Transverse colon (tissue), 4 donors: ENCODE data around the gene CP.

ENCODE experiments used
- POLR2A ChIP-seq: fragments of 450-650 bp; IDR thresholded peaks from one replicate; pipeline ENCODE4 v1.6.1; 2016; ENCODE audit warnings: antibody characterized with exemption, mild to moderate bottlenecking, moderate library complexity
- POLR2AphosphoS5 ChIP-seq, 3 donors: sonication (generic); formaldehyde crosslinking; IDR thresholded peaks; one replicate each; pipeline ENCODE4 v1.6.1; 2016; ENCODE audit warnings: antibody characterized with exemption in 3 of 3
- TF ChIP-seq, protein P1 (sequence below), 5 experiments: fragments of 200-600 bp in 3 of 5; fragments of 450-650 bp in 2 of 5; sonication (generic) in 3 of 5; IDR thresholded peaks; 1 replicate in 2 of 5; 2 replicates in 3 of 5; pipeline ENCODE4 v1.5.1; 2016 to 2017; ENCODE audit warnings: antibody characterized with exemption in 5 of 5, inconsistent platforms in 3 of 5, mild to moderate bottlenecking in 2 of 5, moderate library complexity in 1 of 5

DNA sequence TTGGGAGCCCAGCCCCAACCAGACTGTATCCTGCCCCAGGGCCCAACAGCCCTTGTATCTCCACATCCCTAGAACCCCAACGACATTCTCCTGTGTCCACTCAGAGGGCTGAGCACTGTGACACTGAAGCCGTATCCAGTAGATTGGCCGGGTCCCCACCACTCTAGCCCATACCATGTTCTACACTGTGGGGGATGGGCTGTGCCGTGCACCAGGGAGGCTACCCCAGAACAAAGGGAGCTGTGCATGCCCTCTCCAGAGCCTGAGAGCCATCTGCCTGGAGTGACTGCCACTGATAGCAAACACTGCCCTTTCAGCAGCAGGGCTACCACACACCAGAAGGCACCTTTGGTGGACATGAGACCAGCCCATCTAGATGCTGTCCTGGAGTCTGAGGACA lies 37.1 kb upstream of the CP start:
- TF ChIP-seq, protein P1, sequence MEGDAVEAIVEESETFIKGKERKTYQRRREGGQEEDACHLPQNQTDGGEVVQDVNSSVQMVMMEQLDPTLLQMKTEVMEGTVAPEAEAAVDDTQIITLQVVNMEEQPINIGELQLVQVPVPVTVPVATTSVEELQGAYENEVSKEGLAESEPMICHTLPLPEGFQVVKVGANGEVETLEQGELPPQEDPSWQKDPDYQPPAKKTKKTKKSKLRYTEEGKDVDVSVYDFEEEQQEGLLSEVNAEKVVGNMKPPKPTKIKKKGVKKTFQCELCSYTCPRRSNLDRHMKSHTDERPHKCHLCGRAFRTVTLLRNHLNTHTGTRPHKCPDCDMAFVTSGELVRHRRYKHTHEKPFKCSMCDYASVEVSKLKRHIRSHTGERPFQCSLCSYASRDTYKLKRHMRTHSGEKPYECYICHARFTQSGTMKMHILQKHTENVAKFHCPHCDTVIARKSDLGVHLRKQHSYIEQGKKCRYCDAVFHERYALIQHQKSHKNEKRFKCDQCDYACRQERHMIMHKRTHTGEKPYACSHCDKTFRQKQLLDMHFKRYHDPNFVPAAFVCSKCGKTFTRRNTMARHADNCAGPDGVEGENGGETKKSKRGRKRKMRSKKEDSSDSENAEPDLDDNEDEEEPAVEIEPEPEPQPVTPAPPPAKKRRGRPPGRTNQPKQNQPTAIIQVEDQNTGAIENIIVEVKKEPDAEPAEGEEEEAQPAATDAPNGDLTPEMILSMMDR (IDR thresholded peaks at IDR 0.05): no peak
- no peak for TF ChIP-seq POLR2A
- TF ChIP-seq POLR2AphosphoS5 (IDR thresholded peaks at IDR 0.05): no peak
